Measurements from ENCODE around the gene RNF214. TPM values are rescaled to one million over a fixed set of nuclear protein-coding genes. Genes with fewer than 3 reads are reported as not detected.

Gene RNF214
- total and polyA plus RNA-seq, 2 of the 13 experiments (the other 11 are each of a cell fraction or from before 2014, with no cell fraction given): 10.7 to 12.6 TPM

DNA sequence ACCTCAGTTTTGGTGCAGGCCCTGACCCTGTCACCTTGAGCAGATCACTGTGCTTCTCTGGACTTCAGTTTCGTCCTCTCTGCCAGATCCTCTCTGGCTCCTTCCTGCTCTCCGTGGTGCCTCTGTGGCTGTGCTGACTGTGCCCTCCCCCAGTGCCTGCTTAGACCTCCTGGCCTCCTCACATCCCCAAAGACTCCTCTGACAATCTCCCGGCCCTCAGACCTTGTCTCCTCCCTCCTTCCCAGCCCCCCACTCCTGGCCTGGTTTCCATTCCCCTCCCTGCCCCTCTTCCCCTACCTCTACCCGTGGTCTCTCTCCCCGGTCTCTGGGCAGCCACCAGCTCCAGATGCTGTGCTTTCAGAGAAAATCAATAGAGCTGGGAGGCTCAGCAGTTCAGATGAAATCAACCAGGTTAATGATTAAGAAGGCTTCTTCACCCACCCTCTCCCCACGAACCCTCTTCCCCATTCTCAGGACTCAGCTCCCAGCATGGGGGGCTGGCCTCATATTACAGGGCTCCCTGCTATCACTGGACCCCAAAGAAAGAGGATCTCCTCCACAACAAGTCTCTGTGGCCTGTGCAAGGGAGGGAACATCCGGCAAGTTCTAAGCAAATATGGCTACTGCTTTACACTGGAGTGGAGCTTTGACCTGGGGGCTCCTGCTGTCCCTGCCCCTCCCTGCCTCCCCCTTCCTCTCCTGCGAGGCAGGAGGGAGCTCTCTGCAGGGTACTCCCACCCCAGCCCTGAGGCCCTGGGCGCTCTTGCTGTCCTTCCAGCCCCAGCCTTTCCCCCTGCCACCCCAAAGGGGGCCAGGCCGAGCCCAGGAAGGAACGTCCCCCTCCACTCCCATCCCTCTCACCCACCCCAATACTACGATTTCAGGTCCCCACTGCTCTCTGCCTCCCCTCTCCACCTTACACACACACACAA, 67.1 kb downstream of the RNF214 start (continued):
- TF ChIP-seq, protein P1, sequence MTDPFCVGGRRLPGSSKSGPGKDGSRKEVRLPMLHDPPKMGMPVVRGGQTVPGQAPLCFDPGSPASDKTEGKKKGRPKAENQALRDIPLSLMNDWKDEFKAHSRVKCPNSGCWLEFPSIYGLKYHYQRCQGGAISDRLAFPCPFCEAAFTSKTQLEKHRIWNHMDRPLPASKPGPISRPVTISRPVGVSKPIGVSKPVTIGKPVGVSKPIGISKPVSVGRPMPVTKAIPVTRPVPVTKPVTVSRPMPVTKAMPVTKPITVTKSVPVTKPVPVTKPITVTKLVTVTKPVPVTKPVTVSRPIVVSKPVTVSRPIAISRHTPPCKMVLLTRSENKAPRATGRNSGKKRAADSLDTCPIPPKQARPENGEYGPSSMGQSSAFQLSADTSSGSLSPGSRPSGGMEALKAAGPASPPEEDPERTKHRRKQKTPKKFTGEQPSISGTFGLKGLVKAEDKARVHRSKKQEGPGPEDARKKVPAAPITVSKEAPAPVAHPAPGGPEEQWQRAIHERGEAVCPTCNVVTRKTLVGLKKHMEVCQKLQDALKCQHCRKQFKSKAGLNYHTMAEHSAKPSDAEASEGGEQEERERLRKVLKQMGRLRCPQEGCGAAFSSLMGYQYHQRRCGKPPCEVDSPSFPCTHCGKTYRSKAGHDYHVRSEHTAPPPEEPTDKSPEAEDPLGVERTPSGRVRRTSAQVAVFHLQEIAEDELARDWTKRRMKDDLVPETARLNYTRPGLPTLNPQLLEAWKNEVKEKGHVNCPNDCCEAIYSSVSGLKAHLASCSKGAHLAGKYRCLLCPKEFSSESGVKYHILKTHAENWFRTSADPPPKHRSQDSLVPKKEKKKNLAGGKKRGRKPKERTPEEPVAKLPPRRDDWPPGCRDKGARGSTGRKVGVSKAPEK (CRISPR knock-in tag; IDR thresholded peaks at IDR 0.05; ENCODE audit: borderline replicate concordance): peak; percentile 70; the same call in 1 of the 2 replicates
- TF ChIP-seq ZNF879 (CRISPR knock-in tag; IDR thresholded peaks at IDR 0.05) (no peak), MAFK (conservative IDR thresholded peaks at IDR 0.05 in 1 of 2, IDR thresholded peaks at IDR 0.05 in 1 of 2; ENCODE audit: low read length in 2 of 2) (no peak), MBD4 (IDR thresholded peaks at IDR 0.05; ENCODE audit: borderline replicate concordance, low read length) (no peak), ZNF224 (CRISPR knock-in tag; IDR thresholded peaks at IDR 0.05) (no peak), NR1H2 (CRISPR knock-in tag; IDR thresholded peaks at IDR 0.05; ENCODE audit: borderline replicate concordance, low read depth) (no peak; the same call in 1 of the 2 replicates), HOXA3 (CRISPR knock-in tag; IDR thresholded peaks at IDR 0.05) (peak; percentile 64), ZNF605 (CRISPR knock-in tag; IDR thresholded peaks at IDR 0.05) (no peak), TEAD3 (CRISPR knock-in tag; optimal IDR thresholded peaks at IDR 0.05; ENCODE audit: borderline replicate concordance) (no peak)
- TF ChIP-seq, protein P2, sequence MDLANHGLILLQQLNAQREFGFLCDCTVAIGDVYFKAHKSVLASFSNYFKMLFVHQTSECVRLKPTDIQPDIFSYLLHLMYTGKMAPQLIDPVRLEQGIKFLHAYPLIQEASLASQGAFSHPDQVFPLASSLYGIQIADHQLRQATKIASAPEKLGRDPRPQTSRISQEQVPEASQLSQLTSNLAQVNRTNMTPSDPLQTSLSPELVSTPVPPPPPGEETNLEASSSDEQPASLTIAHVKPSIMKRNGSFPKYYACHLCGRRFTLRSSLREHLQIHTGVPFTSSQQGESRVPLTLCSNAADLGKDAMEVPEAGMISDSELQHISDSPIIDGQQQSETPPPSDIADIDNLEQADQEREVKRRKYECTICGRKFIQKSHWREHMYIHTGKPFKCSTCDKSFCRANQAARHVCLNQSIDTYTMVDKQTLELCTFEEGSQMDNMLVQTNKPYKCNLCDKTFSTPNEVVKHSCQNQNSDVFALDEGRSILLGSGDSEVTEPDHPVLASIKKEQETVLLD (CRISPR knock-in tag; IDR thresholded peaks at IDR 0.05; ENCODE audit: low read depth): no peak
- TF ChIP-seq, protein P3, sequence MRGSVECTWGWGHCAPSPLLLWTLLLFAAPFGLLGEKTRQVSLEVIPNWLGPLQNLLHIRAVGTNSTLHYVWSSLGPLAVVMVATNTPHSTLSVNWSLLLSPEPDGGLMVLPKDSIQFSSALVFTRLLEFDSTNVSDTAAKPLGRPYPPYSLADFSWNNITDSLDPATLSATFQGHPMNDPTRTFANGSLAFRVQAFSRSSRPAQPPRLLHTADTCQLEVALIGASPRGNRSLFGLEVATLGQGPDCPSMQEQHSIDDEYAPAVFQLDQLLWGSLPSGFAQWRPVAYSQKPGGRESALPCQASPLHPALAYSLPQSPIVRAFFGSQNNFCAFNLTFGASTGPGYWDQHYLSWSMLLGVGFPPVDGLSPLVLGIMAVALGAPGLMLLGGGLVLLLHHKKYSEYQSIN (CRISPR knock-in tag; IDR thresholded peaks at IDR 0.05; ENCODE audit: borderline replicate concordance): no peak
- TF ChIP-seq, protein P4, sequence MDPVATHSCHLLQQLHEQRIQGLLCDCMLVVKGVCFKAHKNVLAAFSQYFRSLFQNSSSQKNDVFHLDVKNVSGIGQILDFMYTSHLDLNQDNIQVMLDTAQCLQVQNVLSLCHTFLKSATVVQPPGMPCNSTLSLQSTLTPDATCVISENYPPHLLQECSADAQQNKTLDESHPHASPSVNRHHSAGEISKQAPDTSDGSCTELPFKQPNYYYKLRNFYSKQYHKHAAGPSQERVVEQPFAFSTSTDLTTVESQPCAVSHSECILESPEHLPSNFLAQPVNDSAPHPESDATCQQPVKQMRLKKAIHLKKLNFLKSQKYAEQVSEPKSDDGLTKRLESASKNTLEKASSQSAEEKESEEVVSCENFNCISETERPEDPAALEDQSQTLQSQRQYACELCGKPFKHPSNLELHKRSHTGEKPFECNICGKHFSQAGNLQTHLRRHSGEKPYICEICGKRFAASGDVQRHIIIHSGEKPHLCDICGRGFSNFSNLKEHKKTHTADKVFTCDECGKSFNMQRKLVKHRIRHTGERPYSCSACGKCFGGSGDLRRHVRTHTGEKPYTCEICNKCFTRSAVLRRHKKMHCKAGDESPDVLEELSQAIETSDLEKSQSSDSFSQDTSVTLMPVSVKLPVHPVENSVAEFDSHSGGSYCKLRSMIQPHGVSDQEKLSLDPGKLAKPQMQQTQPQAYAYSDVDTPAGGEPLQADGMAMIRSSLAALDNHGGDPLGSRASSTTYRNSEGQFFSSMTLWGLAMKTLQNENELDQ (CRISPR knock-in tag; IDR thresholded peaks at IDR 0.05; ENCODE audit: borderline replicate concordance): no peak
- TF ChIP-seq, protein P5, sequence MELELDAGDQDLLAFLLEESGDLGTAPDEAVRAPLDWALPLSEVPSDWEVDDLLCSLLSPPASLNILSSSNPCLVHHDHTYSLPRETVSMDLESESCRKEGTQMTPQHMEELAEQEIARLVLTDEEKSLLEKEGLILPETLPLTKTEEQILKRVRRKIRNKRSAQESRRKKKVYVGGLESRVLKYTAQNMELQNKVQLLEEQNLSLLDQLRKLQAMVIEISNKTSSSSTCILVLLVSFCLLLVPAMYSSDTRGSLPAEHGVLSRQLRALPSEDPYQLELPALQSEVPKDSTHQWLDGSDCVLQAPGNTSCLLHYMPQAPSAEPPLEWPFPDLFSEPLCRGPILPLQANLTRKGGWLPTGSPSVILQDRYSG (CRISPR knock-in tag; IDR thresholded peaks at IDR 0.05): no peak
- TF ChIP-seq, protein P6, sequence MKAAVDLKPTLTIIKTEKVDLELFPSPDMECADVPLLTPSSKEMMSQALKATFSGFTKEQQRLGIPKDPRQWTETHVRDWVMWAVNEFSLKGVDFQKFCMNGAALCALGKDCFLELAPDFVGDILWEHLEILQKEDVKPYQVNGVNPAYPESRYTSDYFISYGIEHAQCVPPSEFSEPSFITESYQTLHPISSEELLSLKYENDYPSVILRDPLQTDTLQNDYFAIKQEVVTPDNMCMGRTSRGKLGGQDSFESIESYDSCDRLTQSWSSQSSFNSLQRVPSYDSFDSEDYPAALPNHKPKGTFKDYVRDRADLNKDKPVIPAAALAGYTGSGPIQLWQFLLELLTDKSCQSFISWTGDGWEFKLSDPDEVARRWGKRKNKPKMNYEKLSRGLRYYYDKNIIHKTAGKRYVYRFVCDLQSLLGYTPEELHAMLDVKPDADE (CRISPR knock-in tag; IDR thresholded peaks at IDR 0.05): no peak
- TF ChIP-seq, protein P7, sequence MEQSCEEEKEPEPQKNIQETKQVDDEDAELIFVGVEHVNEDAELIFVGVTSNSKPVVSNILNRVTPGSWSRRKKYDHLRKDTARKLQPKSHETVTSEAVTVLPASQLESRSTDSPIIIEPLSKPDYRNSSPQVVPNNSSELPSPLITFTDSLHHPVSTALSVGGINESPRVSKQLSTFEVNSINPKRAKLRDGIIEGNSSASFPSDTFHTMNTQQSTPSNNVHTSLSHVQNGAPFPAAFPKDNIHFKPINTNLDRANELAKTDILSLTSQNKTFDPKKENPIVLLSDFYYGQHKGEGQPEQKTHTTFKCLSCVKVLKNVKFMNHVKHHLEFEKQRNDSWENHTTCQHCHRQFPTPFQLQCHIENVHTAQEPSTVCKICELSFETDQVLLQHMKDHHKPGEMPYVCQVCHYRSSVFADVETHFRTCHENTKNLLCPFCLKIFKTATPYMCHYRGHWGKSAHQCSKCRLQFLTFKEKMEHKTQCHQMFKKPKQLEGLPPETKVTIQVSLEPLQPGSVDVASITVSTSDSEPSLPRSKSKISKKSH (CRISPR knock-in tag; IDR thresholded peaks at IDR 0.05; ENCODE audit: borderline replicate concordance): no peak; the same call in 1 of the 2 replicates

Data from HepG2 (cell line).